ENCODE results near the gene TAPBPL.

GRCh38 chr12:6466184-6466573, 14.3 kb downstream of the TAPBPL start:
- no peak for TF ChIP-seq CTCF (conservative IDR thresholded peaks at IDR 0.05; ENCODE audit: low read length)
- TF ChIP-seq EZH2phosphoT487 (IDR thresholded peaks at IDR 0.05; ENCODE audit: borderline replicate concordance) = no peak
